Activated T-helper 17 cell treated with anti-CD3 and anti-CD28 coated beads, Interleukin-2, amount 50 U/mL, for 72 hours (primary cell): ENCODE results near the gene VSTM2L. TPM values are rescaled to one million over a fixed set of nuclear protein-coding genes. Genes with fewer than 3 reads are reported as not detected.

Source experiments
- ATAC-seq: fragments of 150-1000 bp; cut with Tn5 transposase; replicated peaks from 2 replicates; pipeline ENCODE4 v1.10.0; 2021; ENCODE audit warnings: mild to moderate bottlenecking, moderate library complexity
- H3K27ac Mint-ChIP-seq: one replicate; pipeline ENCODE4 v1.8.0; 2022; ENCODE audit warnings: mixed read lengths
- H3K27me3 Mint-ChIP-seq: one replicate; pipeline ENCODE4 v1.8.0; 2022; ENCODE audit warnings: mixed read lengths
- H3K36me3 Mint-ChIP-seq: one replicate; pipeline ENCODE4 v1.8.0; 2022; ENCODE audit warnings: low read depth, mild to moderate bottlenecking, mixed read lengths
- H3K4me1 Mint-ChIP-seq: one replicate; pipeline ENCODE4 v1.8.0; 2022; ENCODE audit warnings: mixed read lengths
- H3K4me3 Mint-ChIP-seq: one replicate; pipeline ENCODE4 v1.8.0; 2022; ENCODE audit warnings: mild to moderate bottlenecking, mixed read lengths
- H3K9me3 Mint-ChIP-seq: one replicate; pipeline ENCODE4 v1.8.0; 2022; ENCODE audit warnings: mixed read lengths
- total RNA-seq, 2 donors: library from RNA; stranded (reverse); gene quantifications; one replicate each; pipeline ENCODE4 v1.2.3, GENCODE V29; 2022

Gene VSTM2L
- total RNA-seq, 2 donors from 2014 or later = not detected

DNA sequence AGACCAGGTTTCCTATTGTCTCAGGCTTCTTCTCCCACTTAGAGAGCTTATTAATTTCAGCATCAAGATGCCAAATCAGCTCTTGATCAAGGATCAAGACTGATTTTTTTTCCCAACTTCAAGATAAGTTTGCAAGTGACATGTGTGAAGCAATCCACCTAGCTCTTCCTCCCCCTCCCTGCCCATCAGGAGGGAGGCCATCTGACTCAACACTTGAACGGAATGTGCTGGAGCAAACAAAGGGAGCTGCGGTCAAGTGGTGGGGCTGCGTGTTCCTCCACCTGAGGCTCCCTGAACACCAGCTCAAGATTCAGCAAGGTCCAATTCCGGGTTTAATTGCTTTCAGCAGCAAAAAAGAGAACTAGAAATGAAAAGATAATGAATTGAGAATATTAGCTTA is 91.6 kb downstream of the VSTM2L start:
- H3K36me3 Mint-ChIP-seq = peaks cover 98% of the 10 kb centered on the region
- H3K27me3 Mint-ChIP-seq = no peaks in the 10 kb centered on the region
- no peak for ATAC-seq
- peak overlapping the region; percentile 39 for H3K27ac Mint-ChIP-seq
- peaks cover 28% of the 10 kb centered on the region for H3K4me1 Mint-ChIP-seq
- no peak overlapping the region for H3K4me3 Mint-ChIP-seq
- no peaks in the 10 kb centered on the region for H3K9me3 Mint-ChIP-seq

Other genes starting within 250 kb of the VSTM2L start
- gene CTNNBL1, start 209.1 kb upstream of the VSTM2L start, total RNA-seq = 10 to 100 TPM; 59.0 to 91.3 TPM
- 10 to 100 TPM; 33.0 to 40.5 TPM for gene TTI1, start 130.3 kb downstream of the VSTM2L start, total RNA-seq
- gene RPRD1B, start 130.6 kb downstream of the VSTM2L start, total RNA-seq = 10 to 100 TPM; 37.9 to 46.0 TPM